Brain microvascular endothelial cell (primary cell): ENCODE results near the gene THRB.

Experiments
- DNase-seq: peaks from one replicate; pipeline ENCODE4 v3.0.0-alpha.2; 2020
- H3K27ac ChIP-seq: fragments of 250-450 bp; sonication (Bioruptor Pico); 2 replicates; pipeline ENCODE4 v1.5.1; 2020; ENCODE audit warnings: mild to moderate bottlenecking, moderate library complexity
- H3K27me3 ChIP-seq: fragments of 250-450 bp; sonication (Bioruptor Pico); replicated peaks from 2 replicates; pipeline ENCODE4 v1.5.1; 2020; ENCODE audit warnings: mild to moderate bottlenecking
- H3K36me3 ChIP-seq: fragments of 250-450 bp; sonication (Bioruptor Pico); replicated peaks from 2 replicates; pipeline ENCODE4 v1.5.1; 2020; ENCODE audit warnings: mild to moderate bottlenecking
- H3K4me3 ChIP-seq: 2 replicates; pipeline ENCODE4 v1.5.1; 2011; ENCODE audit warnings: low read depth, mild to moderate bottlenecking, control low read depth, low read length, moderate library complexity
- CTCF ChIP-seq: IDR thresholded peaks from 2 replicates; pipeline ENCODE4 v1.5.1; 2011; ENCODE audit warnings: low read depth, mild to moderate bottlenecking, moderate library complexity, low read length, control low read depth, inconsistent platforms; ENCODE audit errors: missing control alignments
- in situ Hi-C: cut with HindIII; loops from 2 replicates; pipeline ENCODE4 v1.10.0; 2017; ENCODE audit warnings: low sequenced_read_pairs, low pct_ligation_motif_present

Gene THRB

GRCh38 chr3:24229468-24230221 lies 265.0 kb downstream of the THRB start:
- no peak for TF ChIP-seq CTCF
- no peak for DNase-seq
- Histone ChIP-seq H3K4me3 (no peak overlapping the region), H3K36me3 (no peaks in the 10 kb centered on the region), H3K27ac (no peak overlapping the region), H3K27me3 (no peaks in the 10 kb centered on the region)
- in situ Hi-C loops: no loop called here

- Histone ChIP-seq H3K27ac (no peak overlapping the region), H3K36me3 (no peaks in the 10 kb centered on the region), H3K4me3 (no peak overlapping the region), H3K27me3 (no peaks in the 10 kb centered on the region)
- no peak for DNase-seq
- TF ChIP-seq CTCF: no peak
- in situ Hi-C loops: no loop called here
Measured at GRCh38 chr3:24227635-24228034, 267.0 kb downstream of the THRB start.

GRCh38 chr3:24226397-24226796 lies 268.3 kb downstream of the THRB start:
- H3K4me3 ChIP-seq: no peak overlapping the region
- no peak overlapping the region for H3K27ac ChIP-seq
- in situ Hi-C loops: no loop called here
- no peak for DNase-seq
- H3K27me3 ChIP-seq: no peaks in the 10 kb centered on the region
- TF ChIP-seq CTCF: no peak
- H3K36me3 ChIP-seq: no peaks in the 10 kb centered on the region

- in situ Hi-C loops: no loop called here
- DNase-seq: no peak
- no peaks in the 10 kb centered on the region for H3K36me3 ChIP-seq
- H3K27ac ChIP-seq: no peak overlapping the region
- H3K4me3 ChIP-seq: no peak overlapping the region
- no peak for TF ChIP-seq CTCF
- no peaks in the 10 kb centered on the region for H3K27me3 ChIP-seq
Measured at GRCh38 chr3:24225385-24225950, 269.2 kb downstream of the THRB start.

GRCh38 chr3:24224666-24225384 lies 269.8 kb downstream of the THRB start:
- no peak for DNase-seq
- H3K36me3 ChIP-seq: no peaks in the 10 kb centered on the region
- no peak overlapping the region for H3K4me3 ChIP-seq
- TF ChIP-seq CTCF: no peak
- no peak overlapping the region for H3K27ac ChIP-seq
- H3K27me3 ChIP-seq: no peaks in the 10 kb centered on the region
- in situ Hi-C loops: no loop called here
